ENCODE data around the gene LCN2. TPM values are rescaled to one million over a fixed set of nuclear protein-coding genes. Genes with fewer than 3 reads are reported as not detected.

Gene LCN2
- total RNA-seq, 4 donors from 2014 or later, result 0.98 to 2.6 TPM; not detected in 2

DNA sequence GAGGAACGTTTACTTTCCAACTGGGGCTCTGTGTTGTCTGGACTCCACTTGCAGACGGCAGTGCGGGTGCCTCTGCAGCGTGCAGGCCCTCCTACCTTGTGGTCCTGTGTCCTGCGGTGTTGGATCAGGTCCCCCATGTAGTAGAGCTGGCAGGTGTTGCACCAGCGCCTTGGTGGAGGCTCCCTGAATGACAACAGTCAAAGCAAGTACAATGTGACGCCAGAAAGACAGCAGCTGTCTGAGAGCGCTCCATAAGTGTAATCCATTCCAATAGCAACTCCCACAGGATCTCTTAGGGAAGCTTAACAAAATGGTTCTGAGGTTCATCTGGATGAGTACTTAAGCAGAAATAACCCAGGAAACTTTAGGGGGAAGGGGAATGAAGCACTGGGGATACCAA is 20.7 kb downstream of the LCN2 start:
- H3K27me3 ChIP-seq, result no peaks in the 10 kb centered on the region
- H3K4me3 ChIP-seq, result no peak overlapping the region
- no peaks in the 10 kb centered on the region for H3K4me1 ChIP-seq
- intact Hi-C loops (cut with DNase I; ENCODE audit: low total_unique reads), result no loop called here
- no peak overlapping the region for H3K27ac ChIP-seq
- DNase-seq, result no peak
- TF ChIP-seq, protein P1, sequence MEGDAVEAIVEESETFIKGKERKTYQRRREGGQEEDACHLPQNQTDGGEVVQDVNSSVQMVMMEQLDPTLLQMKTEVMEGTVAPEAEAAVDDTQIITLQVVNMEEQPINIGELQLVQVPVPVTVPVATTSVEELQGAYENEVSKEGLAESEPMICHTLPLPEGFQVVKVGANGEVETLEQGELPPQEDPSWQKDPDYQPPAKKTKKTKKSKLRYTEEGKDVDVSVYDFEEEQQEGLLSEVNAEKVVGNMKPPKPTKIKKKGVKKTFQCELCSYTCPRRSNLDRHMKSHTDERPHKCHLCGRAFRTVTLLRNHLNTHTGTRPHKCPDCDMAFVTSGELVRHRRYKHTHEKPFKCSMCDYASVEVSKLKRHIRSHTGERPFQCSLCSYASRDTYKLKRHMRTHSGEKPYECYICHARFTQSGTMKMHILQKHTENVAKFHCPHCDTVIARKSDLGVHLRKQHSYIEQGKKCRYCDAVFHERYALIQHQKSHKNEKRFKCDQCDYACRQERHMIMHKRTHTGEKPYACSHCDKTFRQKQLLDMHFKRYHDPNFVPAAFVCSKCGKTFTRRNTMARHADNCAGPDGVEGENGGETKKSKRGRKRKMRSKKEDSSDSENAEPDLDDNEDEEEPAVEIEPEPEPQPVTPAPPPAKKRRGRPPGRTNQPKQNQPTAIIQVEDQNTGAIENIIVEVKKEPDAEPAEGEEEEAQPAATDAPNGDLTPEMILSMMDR (IDR thresholded peaks at IDR 0.05), result no peak
- no peak for TF ChIP-seq POLR2A (IDR thresholded peaks at IDR 0.05)
- H3K36me3 ChIP-seq, result no peaks in the 10 kb centered on the region
- H3K9me3 ChIP-seq, result no peaks in the 10 kb centered on the region

DNA sequence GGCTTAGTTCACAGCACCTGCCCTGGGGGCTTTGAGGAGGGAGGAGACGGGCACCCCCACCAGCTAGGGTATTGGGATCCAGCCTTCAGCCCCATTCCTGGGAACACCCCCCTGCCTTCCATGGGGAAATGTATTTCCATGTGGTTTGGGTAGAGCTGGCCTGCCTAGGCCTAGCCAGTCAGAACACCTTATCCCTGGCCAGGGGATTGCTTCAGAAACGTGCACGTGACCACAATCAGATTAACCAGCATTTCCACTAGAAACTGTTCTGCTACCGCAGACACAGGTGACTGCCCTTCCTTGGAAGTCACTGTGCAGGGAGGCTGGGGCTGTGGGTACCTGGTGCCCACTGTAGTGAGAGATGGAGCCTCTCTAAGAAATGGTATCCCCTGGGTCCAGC is 24.8 kb downstream of the LCN2 start:
- no peaks in the 10 kb centered on the region for H3K27me3 ChIP-seq
- no peak for DNase-seq
- H3K9me3 ChIP-seq, result no peaks in the 10 kb centered on the region
- no peaks in the 10 kb centered on the region for H3K4me1 ChIP-seq
- intact Hi-C loops (cut with DNase I; ENCODE audit: low total_unique reads), result no loop called here
- H3K4me3 ChIP-seq, result no peak overlapping the region
- TF ChIP-seq POLR2A (IDR thresholded peaks at IDR 0.05), result no peak
- TF ChIP-seq, protein P1 (IDR thresholded peaks at IDR 0.05), result no peak
- no peak overlapping the region for H3K27ac ChIP-seq
- no peaks in the 10 kb centered on the region for H3K36me3 ChIP-seq

DNA sequence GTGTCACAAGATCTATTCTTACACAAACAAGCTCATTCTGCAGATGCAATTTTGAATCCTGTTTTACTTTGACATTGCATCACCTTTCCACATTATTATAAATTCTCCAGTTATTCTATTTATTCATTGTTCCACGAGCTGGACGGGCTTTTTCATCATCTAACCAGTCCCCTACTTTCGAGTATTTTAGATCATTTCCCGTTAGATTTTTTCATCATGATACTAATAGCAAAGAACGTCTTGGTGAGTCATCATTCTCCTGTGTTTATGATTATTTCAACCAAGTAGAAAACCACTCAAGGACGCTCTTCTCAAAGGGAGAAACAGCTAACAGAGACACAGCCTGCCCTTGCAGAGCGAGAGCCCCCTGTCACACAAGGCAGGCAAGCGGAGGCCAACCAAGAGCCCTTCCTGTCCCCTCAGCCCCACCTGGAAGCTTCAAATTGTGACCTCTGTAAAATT is 25.9 kb downstream of the LCN2 start:
- Histone ChIP-seq H3K36me3 (no peaks in the 10 kb centered on the region), H3K9me3 (no peaks in the 10 kb centered on the region), H3K27me3 (no peaks in the 10 kb centered on the region), H3K4me1 (no peaks in the 10 kb centered on the region), H3K27ac (no peak overlapping the region), H3K4me3 (no peak overlapping the region)
- TF ChIP-seq POLR2A (IDR thresholded peaks at IDR 0.05), result no peak
- TF ChIP-seq, protein P1 (IDR thresholded peaks at IDR 0.05), result no peak
- no peak for DNase-seq
- intact Hi-C loops (cut with DNase I; ENCODE audit: low total_unique reads), result no loop called here

- Histone ChIP-seq H3K4me1 (no peaks in the 10 kb centered on the region), H3K27ac (no peak overlapping the region), H3K4me3 (no peak overlapping the region), H3K36me3 (no peaks in the 10 kb centered on the region), H3K27me3 (no peaks in the 10 kb centered on the region), H3K9me3 (no peaks in the 10 kb centered on the region)
- intact Hi-C loops (cut with DNase I; ENCODE audit: low total_unique reads), result no loop called here
- TF ChIP-seq, protein P1 (IDR thresholded peaks at IDR 0.05), result no peak
- TF ChIP-seq POLR2A (IDR thresholded peaks at IDR 0.05), result no peak
- DNase-seq, result no peak
Measured at GRCh38 chr9:128175726-128176125, 26.5 kb downstream of the LCN2 start.

- Histone ChIP-seq H3K36me3 (no peaks in the 10 kb centered on the region), H3K4me3 (no peak overlapping the region), H3K4me1 (no peaks in the 10 kb centered on the region), H3K27me3 (no peaks in the 10 kb centered on the region), H3K9me3 (no peaks in the 10 kb centered on the region), H3K27ac (no peak overlapping the region)
- TF ChIP-seq, protein P1 (IDR thresholded peaks at IDR 0.05), result no peak
- no peak for TF ChIP-seq POLR2A (IDR thresholded peaks at IDR 0.05)
- DNase-seq, result no peak
- intact Hi-C loops (cut with DNase I; ENCODE audit: low total_unique reads), result no loop called here
Measured at GRCh38 chr9:128178806-128179431, 29.7 kb downstream of the LCN2 start.
